ENCODE measurements around the gene CBFB. TPM values are rescaled to one million over a fixed set of nuclear protein-coding genes. Genes with fewer than 3 reads are reported as not detected.

The CBFB gene
- total and polyA plus RNA-seq, 12 donors = 13.0 to 41.2 (median 27.1) TPM

- peak in 4 of 7 donors; percentile 4 to 11 (median 6) for DNase-seq
- no peak overlapping the region for H3K27ac ChIP-seq
- no peaks in the 10 kb centered on the region for H3K9me3 ChIP-seq (replicated peaks in 1 of 3)
- TF ChIP-seq POLR2A (IDR thresholded peaks at IDR 0.05) = no peak
- TF ChIP-seq CTCF (IDR thresholded peaks at IDR 0.05) = no peak
- intact Hi-C loops (cut with DNase I) = no loop called here
- H3K36me3 ChIP-seq (replicated peaks in 1 of 2) = no peaks in the 10 kb centered on the region
- no peaks in the 10 kb centered on the region for H3K27me3 ChIP-seq
- peaks cover 2 to 16% of the 10 kb centered on the region in 2 donors for H3K4me1 ChIP-seq (replicated peaks in 1 of 2)
- H3K4me3 ChIP-seq = no peak overlapping the region
Measured at GRCh38 chr16:67025210-67025550, 3.8 kb upstream of the CBFB start.

- no peak overlapping the region for H3K27ac ChIP-seq
- H3K4me1 ChIP-seq (replicated peaks in 1 of 2) = peaks cover 4 to 30% of the 10 kb centered on the region in 2 donors
- no peak for TF ChIP-seq POLR2A (IDR thresholded peaks at IDR 0.05)
- TF ChIP-seq CTCF (IDR thresholded peaks at IDR 0.05) = no peak
- no peak overlapping the region for H3K4me3 ChIP-seq
- no peaks in the 10 kb centered on the region for H3K27me3 ChIP-seq
- intact Hi-C loops (cut with DNase I) = no loop called here
- H3K36me3 ChIP-seq (replicated peaks in 1 of 2) = no peaks in the 10 kb centered on the region
- WGBS, 4 donors = 88 to 96% (median 91%) methylated on average over 4 of the region's 4 CpGs
- peak in 2 of 7 donors; percentile 8 to 29 for DNase-seq
- no peaks in the 10 kb centered on the region for H3K9me3 ChIP-seq (replicated peaks in 1 of 3)
Measured at GRCh38 chr16:67026570-67026969, 2.4 kb upstream of the CBFB start.

GRCh38 chr16:67027046-67027445 is 1.9 kb upstream of the CBFB start:
- Histone ChIP-seq H3K27me3 (no peaks in the 10 kb centered on the region), H3K27ac (no peak overlapping the region), H3K36me3 (replicated peaks in 1 of 2) (no peaks in the 10 kb centered on the region), H3K9me3 (replicated peaks in 1 of 3) (no peaks in the 10 kb centered on the region), H3K4me1 (replicated peaks in 1 of 2) (peaks cover 4 to 35% of the 10 kb centered on the region in 2 donors), H3K4me3 (no peak overlapping the region)
- DNase-seq = peak in 5 of 7 donors; percentile 12 to 49 (median 23)
- intact Hi-C loops (cut with DNase I) = no loop called here
- TF ChIP-seq POLR2A (IDR thresholded peaks at IDR 0.05) (no peak), CTCF (IDR thresholded peaks at IDR 0.05) (no peak)
- 54 to 60% (median 60%) methylated on average over 6 of the region's 6 CpGs for WGBS, 4 donors

- Histone ChIP-seq H3K4me1 (replicated peaks in 1 of 2) (peaks cover 4 to 35% of the 10 kb centered on the region in 2 donors), H3K4me3 (peak overlapping the region in 3 of 4 donors; percentile 27 to 99 (median 53)), H3K36me3 (replicated peaks in 1 of 2) (no peaks in the 10 kb centered on the region), H3K9me3 (replicated peaks in 1 of 3) (no peaks in the 10 kb centered on the region), H3K27ac (peak overlapping the region; percentile 89 to 99 (median 95)), H3K27me3 (no peaks in the 10 kb centered on the region)
- intact Hi-C loops (cut with DNase I) = no loop called here
- WGBS, 4 donors = 49 to 54% (median 50%) methylated on average over 10 of the region's 10 CpGs
- no peak for TF ChIP-seq POLR2A (IDR thresholded peaks at IDR 0.05)
- TF ChIP-seq CTCF (IDR thresholded peaks at IDR 0.05) = no peak
- DNase-seq = peak in 2 of 7 donors; percentile 6 to 8
Measured at GRCh38 chr16:67028167-67028695, 718 bp upstream of the CBFB start.

Data from adrenal gland (tissue), 12 donors.